ENCODE data around the gene EPHB1. TPM values are rescaled to one million over a fixed set of nuclear protein-coding genes. Genes with fewer than 3 reads are reported as not detected.
A peak's percentile ranks its signal among the peaks of the same experiment; 100 is the strongest.

The EPHB1 gene
- polyA plus RNA-seq, 3 donors, result 5.1 to 6.2 (median 5.5) TPM

DNA sequence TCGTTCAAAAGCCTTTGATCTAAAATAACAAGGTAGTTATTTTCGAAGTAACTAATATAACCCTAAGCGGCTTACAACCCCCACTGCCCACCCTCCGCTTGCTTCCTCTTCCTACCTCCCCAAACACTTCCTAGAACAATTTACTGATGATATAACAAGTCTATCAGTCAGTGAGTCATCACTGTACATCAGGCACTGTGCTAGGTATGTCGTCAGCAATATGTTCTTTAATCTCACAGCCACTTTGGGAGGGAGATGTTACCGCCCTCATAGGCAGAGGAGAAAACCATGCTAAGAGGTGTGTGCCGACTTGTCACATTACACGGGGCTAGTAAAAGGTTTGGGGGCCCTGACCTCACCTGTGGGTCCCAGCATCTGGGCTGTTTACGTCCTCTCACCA is 381.8 kb downstream of the EPHB1 start:
- DNase-seq (ENCODE audit: extremely low read depth in 1 of 11, low read depth in 9 of 11, low spot score in 4 of 11), result no peak

DNA sequence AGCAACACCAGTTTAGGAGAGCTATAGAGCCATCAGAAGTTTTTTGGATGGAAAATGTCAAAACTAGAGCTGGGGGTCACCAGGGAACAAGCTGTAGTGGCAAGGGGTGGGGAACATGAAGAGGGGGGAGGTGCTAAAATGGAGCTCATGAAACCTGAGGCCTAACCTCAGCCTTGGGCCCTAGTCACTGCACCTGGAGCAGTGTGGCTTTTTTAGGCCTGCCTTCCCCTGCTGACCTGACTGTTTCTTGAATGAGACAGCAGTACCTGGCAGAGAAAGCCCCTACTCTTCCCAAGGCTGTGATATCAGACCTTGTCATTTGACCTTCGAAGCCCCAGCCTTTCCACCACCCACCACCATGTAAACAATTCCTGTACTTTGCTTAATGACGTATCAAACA is 383.5 kb downstream of the EPHB1 start:
- DNase-seq (ENCODE audit: extremely low read depth in 1 of 11, low read depth in 9 of 11, low spot score in 4 of 11), result no peak

DNA sequence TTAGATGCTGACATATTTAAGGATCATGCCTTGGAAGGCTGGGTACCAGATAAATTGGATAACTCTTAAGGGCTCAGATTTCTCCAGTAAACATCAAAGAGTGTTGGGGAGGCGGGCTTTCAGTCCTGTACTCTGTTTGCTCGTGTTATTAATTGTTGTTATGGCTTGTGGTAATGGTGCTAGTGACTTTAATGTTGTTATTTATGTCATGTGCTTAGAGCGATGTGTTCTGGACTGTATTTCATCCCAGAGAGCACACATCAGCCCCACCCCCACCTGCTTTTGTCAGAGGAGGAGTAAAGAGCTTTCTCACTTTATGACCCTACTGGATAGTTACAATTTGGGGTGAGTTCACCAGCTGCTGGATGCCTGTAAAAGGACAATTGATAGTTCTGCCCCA is 386.3 kb downstream of the EPHB1 start:
- DNase-seq (ENCODE audit: extremely low read depth in 1 of 11, low read depth in 9 of 11, low spot score in 4 of 11), result peak in 4 of 11 donors; percentile 8 to 28 (median 18)

DNA sequence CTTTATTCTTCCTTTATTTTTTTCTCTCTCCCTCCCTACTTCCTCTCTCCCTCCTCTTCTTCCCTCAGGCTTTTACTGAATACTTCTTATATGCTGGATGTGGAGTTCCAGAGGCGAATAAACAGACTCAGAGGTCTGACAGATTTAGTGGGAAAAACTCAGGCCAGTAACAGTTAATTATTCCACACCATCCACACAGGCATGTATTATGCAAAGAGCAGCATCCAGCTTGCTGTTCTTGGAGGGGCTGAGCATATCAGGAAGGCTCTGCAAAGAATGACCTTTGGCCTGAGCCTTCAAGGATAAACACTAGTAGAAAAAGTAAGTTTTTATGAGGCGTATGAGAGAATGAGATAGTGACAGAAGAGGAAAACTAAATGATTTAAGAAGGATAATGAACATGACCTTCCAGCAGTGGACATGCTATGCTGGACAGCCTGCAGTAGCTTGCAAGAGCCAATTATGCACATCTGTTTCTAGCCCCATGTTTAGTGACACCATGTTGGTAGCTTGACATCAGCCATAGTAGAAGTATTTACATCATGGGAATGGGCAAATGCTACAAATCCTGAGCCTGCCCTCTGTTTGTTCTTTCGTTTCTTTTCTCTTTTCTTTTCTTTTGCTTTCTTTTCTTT is 387.4 kb downstream of the EPHB1 start:
- DNase-seq (ENCODE audit: extremely low read depth in 1 of 11, low read depth in 9 of 11, low spot score in 4 of 11), result peak in 3 of 11 donors; percentile 5 to 16 (median 8)

DNA sequence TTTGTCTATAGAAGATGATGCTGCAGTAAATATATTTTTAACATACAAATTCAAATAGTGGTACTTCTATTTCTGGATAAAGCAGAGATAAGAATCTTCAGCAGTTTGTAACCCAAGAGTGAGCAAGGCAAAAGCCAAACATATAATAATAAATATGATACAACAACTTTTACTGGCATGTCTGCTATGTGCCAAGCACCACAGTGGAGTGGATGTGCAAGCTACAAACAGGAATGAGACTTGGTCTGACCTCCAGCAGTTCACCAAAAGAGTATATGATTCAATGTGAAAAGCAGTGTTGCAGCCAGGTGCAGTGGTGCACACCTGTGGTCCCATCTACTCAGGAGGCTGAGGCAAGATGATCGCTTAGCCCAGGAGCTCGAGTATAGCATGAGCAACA is 395.6 kb downstream of the EPHB1 start:
- no peak for DNase-seq (ENCODE audit: extremely low read depth in 1 of 11, low read depth in 9 of 11, low spot score in 4 of 11)

DNA sequence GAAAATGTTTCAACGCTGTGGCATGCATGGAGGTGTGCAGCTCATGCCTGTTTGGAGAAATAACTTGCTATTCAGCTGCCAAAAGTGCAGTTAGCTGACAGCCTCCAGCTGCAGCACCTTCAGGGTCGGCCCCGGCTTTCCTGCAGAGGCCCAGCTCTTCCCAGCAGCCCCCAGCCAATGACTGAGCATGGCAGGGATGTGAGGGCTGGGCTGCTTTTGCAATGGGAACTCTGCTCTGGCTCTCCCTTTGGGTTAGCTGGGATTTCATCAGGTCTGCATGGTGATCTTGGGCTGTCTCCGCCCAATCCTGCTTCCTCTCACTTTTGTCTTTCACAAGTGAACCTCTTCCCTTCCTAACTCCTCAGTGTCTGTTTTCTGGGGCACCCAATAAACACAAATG is 396.6 kb downstream of the EPHB1 start:
- no peak for DNase-seq (ENCODE audit: extremely low read depth in 1 of 11, low read depth in 9 of 11, low spot score in 4 of 11)

DNA sequence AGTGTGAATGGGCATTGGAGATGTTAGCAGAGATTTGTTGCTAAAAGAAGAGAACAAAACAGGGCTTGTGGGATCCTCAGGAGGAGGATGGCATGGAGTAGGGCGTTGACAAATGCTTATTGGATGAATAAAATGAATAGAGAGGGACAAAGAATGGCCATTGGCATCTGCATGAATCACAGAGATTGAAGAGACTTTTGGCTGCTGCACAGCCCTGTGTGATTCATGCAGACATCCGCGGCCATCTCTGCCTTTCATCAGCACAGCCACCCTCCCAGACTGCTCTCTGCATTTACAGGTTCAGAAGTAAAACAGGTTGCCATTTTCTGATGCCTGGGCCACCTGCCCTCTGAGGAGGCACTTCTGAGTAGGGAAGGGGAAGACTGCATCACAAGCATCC is 397.9 kb downstream of the EPHB1 start:
- DNase-seq (ENCODE audit: extremely low read depth in 1 of 11, low read depth in 9 of 11, low spot score in 4 of 11), result no peak

DNA sequence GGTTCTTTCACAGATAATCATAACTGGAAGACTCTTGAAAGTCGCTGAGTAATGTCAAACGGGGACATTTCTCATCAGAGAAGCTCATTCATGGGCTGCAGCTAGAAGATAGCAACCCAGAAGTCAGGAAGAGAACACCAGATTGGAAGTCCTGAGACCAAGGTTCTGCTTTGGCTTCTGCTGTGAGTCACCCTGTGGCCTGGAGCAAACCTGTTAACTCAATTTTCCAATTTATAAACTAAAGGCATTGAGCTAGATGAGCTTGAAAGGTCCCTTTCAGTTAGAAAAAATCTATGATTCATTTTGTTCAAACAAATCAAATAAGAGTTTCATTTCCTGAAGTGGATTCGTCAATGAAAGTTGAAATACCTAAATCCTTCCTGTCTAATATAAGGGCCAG is 402.2 kb downstream of the EPHB1 start:
- no peak for DNase-seq (ENCODE audit: extremely low read depth in 1 of 11, low read depth in 9 of 11, low spot score in 4 of 11)

DNA sequence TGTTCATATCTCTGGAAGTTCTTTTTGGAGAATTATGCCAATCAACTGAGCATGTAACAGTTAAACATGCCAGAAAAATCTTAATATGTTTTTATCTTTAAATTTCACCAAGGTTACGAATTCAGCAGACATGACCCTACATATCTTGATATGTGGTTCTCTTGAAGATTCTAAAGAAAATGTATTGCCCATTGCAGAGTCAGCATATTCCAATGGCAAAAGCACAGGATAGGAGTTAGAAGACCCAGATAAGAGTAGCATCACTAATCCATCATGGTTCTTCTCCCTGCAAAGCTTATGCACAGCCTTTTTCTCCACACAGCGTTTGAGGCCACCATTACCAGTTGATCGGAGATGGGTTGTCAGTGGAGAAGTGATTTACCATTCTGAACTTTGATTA is 402.8 kb downstream of the EPHB1 start:
- DNase-seq (ENCODE audit: extremely low read depth in 1 of 11, low read depth in 9 of 11, low spot score in 4 of 11), result no peak

DNA sequence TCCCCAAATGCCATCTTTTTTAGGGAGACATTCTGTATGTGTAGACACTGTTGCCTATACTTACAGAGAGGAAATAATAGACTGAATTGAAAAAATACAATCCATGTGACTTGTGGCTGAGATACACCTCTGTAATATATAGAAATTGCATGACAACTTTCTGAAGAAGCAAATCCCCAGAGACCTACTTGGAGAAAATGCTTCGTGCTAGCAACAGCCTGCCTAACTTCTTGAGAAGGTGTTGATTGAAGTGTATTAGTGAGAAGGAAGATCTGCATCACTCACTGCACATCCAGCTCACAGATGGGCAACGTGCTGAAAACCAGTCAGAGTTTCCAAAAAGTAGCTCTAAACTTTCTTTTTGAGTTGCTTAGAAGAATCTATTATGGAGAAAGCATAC is 404.1 kb downstream of the EPHB1 start:
- no peak for DNase-seq (ENCODE audit: extremely low read depth in 1 of 11, low read depth in 9 of 11, low spot score in 4 of 11)

DNA sequence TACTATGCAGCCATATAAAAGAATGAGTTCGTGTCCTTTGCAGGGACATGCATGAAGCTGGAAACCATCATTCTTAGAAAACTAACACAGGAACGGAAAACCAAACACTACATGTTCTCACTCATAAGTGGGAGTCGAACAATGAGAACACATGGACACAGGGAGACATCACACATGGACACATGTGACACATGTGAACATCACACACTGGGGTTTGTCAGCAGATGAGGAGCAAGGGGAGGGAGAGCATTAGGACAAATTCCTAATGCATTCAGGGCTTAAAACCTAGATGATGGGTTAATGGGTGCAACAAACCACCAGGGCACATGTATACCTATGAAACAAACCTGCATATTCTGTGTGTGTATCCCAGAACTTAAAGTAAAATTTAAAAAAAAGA is 408.0 kb downstream of the EPHB1 start:
- DNase-seq (ENCODE audit: extremely low read depth in 1 of 11, low read depth in 9 of 11, low spot score in 4 of 11), result no peak

DNA sequence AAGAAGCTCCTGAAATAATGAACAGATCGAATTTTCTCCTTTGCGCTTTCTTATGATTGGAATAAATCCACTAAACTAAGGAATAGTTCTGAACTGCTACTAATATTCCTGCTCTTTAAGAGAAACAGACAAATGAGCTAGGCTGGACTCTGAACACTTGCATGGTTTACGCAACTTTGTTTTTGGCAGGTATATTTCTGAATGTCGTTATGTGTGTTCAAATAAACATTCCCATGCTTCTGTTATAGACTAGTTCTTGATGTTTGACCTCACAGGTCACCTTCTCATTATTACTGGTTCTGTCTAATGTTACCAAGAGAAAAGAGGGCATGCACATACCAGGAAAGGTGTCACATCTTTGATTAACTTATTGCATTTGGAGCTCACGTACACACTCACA is 418.2 kb downstream of the EPHB1 start:
- DNase-seq (ENCODE audit: extremely low read depth in 1 of 11, low read depth in 9 of 11, low spot score in 4 of 11), result no peak

DNA sequence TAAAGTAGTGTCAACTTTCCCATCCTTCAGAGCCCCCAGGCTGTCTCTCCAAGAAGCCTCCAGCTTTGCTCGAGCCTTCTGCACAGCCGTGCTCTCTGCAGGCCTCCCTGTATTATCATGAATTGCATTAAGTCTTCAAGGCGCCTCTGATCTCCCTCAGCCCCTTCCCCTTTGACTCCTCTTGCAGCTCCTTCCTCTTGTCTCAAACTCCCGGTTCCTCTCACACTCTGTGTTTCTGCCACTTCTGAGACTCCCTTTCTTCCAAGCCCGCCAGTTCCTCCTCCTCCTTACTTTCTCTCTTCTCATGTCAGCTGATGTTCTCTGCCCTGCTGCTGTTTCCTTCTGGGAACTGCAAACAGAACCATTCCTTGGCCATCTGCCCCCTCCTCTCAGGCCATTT is 418.8 kb downstream of the EPHB1 start:
- DNase-seq (ENCODE audit: extremely low read depth in 1 of 11, low read depth in 9 of 11, low spot score in 4 of 11), result no peak

DNA sequence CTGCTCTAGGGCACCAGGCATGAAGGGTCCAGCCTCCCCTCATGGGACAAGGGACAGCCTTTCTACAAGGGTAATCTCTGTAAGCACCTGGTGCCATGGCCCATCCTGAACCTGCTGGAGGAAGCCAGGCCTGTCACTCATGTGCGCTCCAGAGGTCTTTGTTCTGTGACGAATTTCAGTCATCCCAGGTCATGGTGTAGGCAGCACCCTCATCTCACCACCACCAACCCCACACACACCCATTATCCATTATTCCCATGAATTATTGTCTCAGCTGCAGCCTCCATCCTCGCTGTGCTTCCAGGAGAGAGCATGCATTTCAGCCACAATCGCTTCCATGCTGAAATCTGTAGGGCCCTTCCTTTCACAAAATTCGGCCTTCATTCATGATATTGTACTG is 419.3 kb downstream of the EPHB1 start:
- DNase-seq (ENCODE audit: extremely low read depth in 1 of 11, low read depth in 9 of 11, low spot score in 4 of 11), result no peak

DNA sequence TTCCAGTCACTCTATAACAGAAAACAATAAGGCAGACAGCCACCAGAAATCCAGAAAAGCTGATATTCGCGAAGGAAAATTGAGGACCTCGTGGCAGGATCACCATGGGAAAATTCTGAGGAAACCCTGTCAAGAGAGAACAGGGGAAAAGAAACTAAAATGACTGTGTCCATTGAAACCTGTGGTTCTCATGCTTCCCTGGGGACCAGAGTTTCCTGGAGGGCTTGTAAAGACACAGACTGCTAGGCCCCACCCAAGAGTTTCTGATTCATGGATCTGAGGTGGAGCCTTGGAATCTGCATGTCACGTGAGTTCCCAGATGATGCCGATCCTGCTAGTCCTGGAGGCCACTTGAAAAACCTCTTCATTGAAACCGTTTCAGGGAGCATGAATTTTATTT is 420.5 kb downstream of the EPHB1 start:
- DNase-seq (ENCODE audit: extremely low read depth in 1 of 11, low read depth in 9 of 11, low spot score in 4 of 11), result no peak

DNA sequence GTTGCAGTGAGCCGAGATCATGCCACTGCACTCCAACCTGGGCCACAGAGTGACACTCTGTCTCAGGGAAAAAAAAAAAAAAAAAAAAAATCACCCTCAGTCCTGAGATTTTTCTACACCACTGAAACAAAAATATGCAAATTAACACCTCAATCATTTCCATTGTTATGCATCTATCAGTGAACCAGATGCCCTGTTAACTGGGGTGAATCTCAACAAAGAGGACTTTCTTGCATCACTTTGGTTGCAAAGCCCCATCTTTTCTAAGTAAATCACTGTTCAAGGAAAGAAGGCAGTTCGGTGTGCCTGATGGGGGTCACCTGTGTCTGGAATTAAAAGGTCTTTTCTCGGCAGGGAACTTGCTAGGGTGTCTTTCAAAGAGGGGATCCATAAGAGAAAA is 421.6 kb downstream of the EPHB1 start:
- DNase-seq (ENCODE audit: extremely low read depth in 1 of 11, low read depth in 9 of 11, low spot score in 4 of 11), result no peak

DNA sequence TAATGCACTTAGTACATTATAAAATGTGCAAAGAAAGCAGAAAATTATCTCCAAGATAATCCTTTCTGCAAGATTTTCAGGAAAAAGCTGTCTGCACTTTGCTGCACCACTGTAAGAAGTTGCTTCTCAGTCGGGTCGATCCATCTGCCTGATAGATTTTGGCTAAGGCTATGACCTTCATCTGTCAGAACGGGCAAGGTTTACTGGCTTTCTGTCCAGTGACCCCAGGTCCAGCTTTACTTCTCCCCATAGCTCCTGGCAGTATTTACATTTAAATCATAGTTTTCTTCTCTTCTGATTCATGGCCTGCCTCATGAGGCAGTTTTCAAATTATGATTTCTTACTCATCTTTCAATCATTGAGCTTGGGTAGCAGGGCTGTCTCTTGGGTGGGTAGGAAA is 422.7 kb downstream of the EPHB1 start:
- no peak for DNase-seq (ENCODE audit: extremely low read depth in 1 of 11, low read depth in 9 of 11, low spot score in 4 of 11)

DNA sequence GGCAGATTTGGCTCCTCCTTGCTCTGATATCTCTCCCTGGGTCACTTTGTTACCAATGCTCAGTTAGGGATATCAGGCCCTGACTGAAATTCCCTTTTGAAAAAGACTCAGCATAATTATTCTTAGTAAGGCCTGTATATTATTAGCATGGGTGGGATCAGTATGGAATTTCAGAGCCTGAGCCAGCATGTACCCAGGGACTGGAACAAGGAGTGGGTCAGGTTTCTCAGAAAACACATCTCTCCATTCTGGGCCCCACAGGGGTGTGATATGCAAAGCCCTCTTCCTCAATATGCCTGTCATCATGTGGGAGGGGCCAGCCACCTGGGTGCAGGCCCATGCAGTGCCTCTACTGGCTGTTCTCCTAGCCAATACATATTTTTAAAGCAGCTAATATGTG is 423.2 kb downstream of the EPHB1 start:
- peak in 1 of 11 donors; percentile 18 for DNase-seq (ENCODE audit: extremely low read depth in 1 of 11, low read depth in 9 of 11, low spot score in 4 of 11)

DNA sequence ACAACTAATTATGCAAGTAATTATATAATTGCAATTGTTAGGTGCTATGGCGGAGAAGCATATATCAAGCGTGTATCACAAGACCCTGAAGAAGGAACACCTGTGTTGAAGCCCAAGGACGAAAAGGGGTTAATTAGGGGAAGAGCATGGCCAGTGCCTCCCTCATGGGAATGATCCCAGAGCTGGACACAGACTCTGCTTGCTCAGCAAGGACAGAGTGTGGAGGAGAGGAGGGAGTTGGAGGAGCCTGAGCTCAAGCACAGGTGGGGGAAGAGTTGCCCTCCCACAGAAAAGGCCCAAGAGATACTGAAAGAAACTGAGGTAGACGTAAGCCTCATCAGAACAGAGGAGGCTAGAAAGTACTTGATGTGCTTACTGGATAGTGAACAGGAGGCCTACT is 423.7 kb downstream of the EPHB1 start:
- no peak for DNase-seq (ENCODE audit: extremely low read depth in 1 of 11, low read depth in 9 of 11, low spot score in 4 of 11)

DNA sequence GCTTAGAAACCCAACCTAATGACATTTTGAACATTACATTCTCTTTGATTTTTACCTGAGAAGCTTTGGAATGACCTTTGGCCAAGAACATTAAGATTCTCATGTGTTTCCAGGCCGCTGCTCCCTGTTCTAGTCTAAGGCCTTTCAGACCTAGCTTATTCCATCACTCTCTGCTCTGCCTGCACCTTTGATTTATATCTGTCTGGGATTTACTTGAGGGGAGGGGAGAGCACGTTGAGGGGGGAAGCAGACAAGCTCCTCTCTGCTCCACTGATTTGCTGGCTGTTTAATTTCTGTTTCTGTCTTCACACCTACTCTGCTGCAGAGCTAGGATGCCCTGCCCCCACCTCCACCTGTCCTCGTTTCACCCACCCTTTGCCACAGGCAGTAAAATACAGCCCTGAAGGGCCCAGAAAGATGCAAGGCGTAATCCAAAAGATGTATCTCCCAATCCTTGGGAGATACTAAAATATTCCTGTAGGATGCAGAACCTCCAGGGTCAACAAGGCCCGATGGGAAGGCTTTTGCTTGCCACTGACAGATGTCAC is 429.8 kb downstream of the EPHB1 start:
- DNase-seq (ENCODE audit: extremely low read depth in 1 of 11, low read depth in 9 of 11, low spot score in 4 of 11), result peak in 2 of 11 donors; percentile 15 to 22

DNA sequence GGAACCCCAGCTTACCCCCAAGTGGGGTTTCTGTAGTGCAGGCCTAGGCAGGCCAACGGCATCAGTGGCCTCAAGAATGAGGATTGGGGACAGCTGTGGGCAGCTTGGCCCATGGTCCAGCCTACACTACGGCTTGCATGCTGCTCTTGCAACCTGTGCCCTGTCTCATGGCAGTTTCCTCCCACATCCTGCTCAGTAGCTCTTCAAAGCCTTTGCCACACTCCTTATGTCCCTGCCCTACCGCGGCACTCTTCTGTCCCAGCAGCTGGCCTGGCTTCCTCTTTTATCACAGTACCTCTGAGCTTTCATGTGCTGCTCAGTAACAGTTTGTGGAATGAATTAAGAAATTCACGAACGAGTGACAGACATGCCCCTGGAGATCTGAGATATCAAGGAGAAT is 431.0 kb downstream of the EPHB1 start:
- no peak for DNase-seq (ENCODE audit: extremely low read depth in 1 of 11, low read depth in 9 of 11, low spot score in 4 of 11)
